ELR (cell line): ENCODE results near the gene AQP1.

Source experiments
- DNase-seq: peaks from one replicate; pipeline ENCODE4 v3.0.0-alpha.2; 2015; ENCODE audit warnings: low read depth

Gene AQP1

GRCh38 chr7:30911561-30911969 is at the start of gene AQP1:
Gene AQP1, plus strand, starts transcription at chr7:30911853. Its CDS starts 57 bp downstream, at chr7:30911910.
- DNase-seq, result no peak

- no peak for DNase-seq
These were observed 48.5 kb upstream of the AQP1 start for GRCh38 chr7:30862995-30863705.

DNA sequence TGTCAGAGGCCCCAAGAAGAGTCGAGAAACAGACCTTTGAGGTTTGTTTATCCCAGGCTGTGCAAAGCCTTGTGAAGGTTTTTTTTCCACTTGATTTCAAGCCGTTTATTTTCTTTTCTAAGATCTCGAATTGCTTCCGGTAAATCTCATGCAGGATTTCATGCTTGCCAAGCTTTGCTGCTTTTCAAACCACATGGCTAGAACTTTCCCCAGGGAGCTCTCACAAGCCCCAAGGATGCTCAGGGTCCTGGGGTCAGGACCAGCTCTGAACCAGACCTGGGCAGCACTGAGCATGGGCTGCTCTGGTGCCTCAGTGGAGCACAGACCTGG is 48.0 kb upstream of the AQP1 start:
- DNase-seq, result no peak

DNA sequence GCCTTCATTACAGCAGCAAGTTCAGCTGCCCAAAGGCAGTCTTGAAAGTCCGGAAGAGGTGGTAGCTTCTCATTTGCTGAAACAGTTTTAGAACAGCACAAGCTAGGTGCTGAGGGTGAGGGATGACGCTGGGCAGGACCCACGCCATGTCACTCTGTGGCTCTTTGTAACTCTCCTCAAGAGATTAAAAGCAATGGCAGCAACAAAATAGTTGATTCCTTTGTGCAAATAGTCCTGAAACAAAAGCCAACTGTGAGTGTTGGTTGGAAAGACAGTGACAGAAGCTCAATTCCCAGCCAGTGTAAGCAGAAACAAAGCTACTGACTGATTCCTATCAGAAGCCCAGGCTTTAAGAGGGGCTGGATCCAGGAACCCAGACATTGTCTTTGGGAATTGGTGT is 47.6 kb upstream of the AQP1 start:
- DNase-seq, result no peak

GRCh38 chr7:30865076-30865475 is 46.6 kb upstream of the AQP1 start:
- no peak for DNase-seq

- no peak for DNase-seq
These were observed 45.8 kb upstream of the AQP1 start for GRCh38 chr7:30865821-30866220.

DNA sequence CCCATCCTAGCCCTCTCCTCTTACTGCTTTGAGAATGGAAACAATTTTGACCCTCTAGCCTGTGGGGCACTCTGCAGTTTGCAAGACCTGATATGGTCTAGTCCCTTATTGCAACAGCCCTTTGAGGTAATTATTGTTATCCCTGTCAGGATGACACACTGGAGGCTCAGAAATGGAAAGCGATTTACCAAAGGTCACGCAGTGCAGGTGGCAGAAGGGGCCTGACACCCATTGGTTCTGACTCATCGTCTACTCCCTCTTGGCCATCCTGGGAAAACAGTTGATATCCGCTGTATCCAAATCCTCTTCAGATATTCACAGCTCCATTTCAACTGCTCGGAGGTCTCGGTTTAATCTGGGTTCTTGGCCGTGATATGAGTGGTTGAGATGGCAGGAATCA is 44.7 kb upstream of the AQP1 start:
- DNase-seq, result no peak

- DNase-seq, result no peak
These were observed 44.2 kb upstream of the AQP1 start for GRCh38 chr7:30867483-30867882.

DNA sequence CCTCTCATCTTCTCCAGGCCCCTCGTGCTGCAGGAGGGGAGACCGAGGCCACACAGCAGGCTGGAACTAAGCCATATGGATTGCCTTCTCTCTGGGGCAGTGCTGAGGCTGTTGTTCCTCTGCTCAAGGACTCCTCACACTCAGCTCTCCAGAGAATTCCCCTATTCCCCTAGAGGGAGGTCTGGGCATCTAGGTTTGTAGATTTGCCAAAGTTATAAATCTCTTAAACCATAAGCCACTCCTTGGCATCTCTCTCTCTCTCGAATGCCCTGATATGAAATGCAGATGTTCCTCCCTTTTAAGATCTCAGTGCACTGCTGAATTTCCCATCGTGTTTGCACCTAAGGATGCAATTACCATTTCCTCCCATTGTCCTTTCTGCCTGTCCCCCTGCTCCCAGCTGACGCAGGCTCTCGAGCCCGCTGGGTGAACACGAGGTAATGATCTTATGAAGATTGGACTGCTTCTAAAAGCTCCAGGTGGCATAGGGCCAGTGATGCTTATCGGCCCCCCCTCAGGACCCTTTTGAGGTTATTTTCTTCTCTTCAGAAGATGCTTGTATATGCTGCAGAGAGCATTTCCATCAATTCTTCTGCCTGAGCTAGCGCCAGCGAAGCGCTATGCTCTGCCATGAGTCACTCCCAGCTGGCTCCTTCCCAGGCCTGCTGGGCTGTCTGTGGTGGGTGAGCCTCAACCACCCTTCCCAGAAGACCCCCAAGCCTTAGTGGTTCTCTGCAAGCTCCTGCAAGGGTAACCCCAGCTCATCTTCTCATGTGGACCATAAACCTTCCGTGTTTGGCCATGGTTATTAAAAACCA is 41.6 kb upstream of the AQP1 start:
- DNase-seq, result peak; percentile 10

- DNase-seq, result no peak
These were observed 40.7 kb upstream of the AQP1 start for GRCh38 chr7:30870821-30871518.

DNA sequence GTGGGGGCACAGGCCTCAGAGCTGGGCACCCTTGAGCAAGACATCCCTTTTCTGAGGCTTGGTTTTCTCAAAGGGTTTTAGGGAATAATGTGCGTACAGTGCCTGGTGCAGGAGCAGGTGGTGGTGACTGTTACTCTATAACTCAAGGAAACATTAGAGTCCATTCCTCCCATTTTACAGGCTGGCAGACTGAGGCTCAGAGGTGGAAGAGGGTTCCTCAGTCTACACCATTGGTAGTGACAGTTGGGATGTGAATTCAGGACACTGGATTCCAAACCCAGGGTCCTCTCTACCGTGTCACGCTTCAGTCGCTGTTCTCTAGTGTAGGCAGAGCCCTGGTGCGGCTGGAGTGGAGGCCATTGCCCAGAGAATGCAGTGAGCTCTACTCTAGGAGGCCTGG is 40.0 kb upstream of the AQP1 start:
- no peak for DNase-seq

DNA sequence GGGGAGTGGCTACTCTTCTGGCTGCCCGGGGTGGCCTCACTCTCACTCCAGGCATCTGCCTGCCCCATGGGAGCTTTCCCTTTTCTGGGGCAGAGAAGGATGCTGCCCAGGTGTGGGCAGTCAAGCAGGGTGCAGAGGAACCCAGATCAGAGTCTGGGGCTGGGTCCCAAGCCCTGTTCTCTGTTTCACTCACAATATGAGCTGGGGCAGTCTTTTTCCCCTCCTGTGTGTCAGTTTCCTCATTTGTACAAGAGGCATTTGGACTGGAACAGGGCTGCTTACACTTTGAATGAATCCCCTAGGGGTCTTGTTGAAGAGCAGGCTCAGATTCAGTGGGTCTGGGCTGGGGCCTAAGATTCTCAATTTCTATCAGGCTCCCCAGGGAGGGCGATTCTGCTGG is 38.4 kb upstream of the AQP1 start:
- DNase-seq, result no peak

- no peak for DNase-seq
These were observed 38.0 kb upstream of the AQP1 start for GRCh38 chr7:30873656-30874055.

- peak; percentile 53 for DNase-seq
These were observed 36.9 kb upstream of the AQP1 start for GRCh38 chr7:30874656-30875302.

- no peak for DNase-seq
These were observed 34.5 kb upstream of the AQP1 start for GRCh38 chr7:30877015-30877769.

DNA sequence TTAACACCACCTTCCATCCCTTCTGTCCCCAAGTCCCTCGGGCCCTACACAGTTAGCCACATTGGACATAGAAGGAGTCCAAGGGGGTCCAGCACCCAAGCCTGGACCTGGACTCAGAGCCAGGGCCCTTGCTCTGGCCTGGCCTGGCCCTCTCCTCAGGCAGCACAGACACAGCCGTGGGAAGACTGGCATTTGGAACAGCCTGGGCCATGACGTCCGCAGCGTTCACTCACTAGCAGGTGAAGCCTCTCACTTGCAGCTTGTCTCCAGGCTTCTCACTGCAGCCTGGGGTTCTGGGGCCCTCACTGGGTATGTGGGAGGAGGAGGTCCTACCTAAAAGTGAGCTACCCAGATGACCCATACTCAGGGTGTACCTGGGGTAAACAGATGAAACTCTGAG is 33.7 kb upstream of the AQP1 start:
- no peak for DNase-seq

GRCh38 chr7:30879139-30880124 is 32.2 kb upstream of the AQP1 start:
- DNase-seq, result no peak

GRCh38 chr7:30880125-30880720 is 31.4 kb upstream of the AQP1 start:
- DNase-seq, result no peak

GRCh38 chr7:30880941-30881340 is 30.7 kb upstream of the AQP1 start:
- no peak for DNase-seq

DNA sequence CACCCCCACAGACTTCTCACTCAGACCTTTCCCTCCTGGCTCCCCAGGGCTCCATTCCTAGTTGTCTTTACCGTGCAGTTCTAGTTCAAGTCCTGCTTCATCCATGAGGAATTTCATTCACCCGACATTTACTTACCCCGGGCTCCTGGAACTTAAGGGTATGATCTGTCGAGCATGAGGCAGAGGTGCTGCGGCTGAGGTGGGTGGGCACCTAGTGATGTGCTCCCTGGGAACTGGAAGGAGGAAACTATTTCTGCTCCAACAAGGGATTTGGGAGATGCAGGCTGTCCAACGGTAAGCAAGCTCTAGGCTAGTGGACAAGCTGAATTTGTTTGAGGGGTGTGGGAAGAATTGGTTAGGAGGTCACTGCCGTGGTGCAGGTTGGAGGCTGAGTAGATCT is 30.2 kb upstream of the AQP1 start:
- DNase-seq, result no peak
